HCT116 (cell line): ENCODE results near the gene CDY2A. TPM values are rescaled to one million over a fixed set of nuclear protein-coding genes. Genes with fewer than 3 reads are reported as not detected.
"Not testable (repeated sequence)": the region's sequence is repeated elsewhere in the genome, so short reads cannot be mapped to it uniquely, and the experiment has no call there.

Source experiments
- ATAC-seq: fragments of 200-7000 bp; cut with Tn5 transposase; 2 replicates; pipeline ENCODE4 v1.9.1; 2020; ENCODE audit warnings: mild to moderate bottlenecking, moderate library complexity
- BruUV-seq: library from RNA; stranded (reverse); fragments of 400-500 nt; replicated peaks from 2 replicates; lab custom pipeline; 2021; lab: Mats Ljungman, UMichigan
- CTCF ChIA-PET: fragments of 300-600 bp; sonication (Branson Sonifier 250); formaldehyde crosslinking; loops from one replicate; lab custom pipeline; 2021; ENCODE audit warnings: antibody characterized with exemption; lab: Charles Lee
- POLR2A ChIA-PET: fragments of 300-600, 350-600 bp; sonication (Branson Sonifier 250); formaldehyde crosslinking; loops from one replicate; lab custom pipeline; 2021; ENCODE audit warnings: antibody characterized with exemption; lab: Charles Lee
- RAD21 ChIA-PET, 2 experiments: fragments of 300-600 bp; sonication (Branson Sonifier 250); formaldehyde crosslinking; loops; one replicate each; lab custom pipeline; 2023; ENCODE audit warnings: low total read pairs in 2 of 2; ENCODE audit not compliant: uncharacterized antibody in 2 of 2, unreplicated experiment in 2 of 2, low non-redundant PET in 1 of 2; lab: Charles Lee
- DNase-seq: peaks from one replicate; pipeline ENCODE4 v3.0.0-alpha.2; 2010; ENCODE audit warnings: low read depth, low spot score
- H2AFZ ChIP-seq: fragments of 200-600 bp; shearing (Covaris generic), sonication (generic); 2 replicates; pipeline ENCODE4 v1.6.1; 2017; ENCODE audit warnings: low read depth, mixed run types, mixed read lengths, antibody characterized with exemption, low read length; ENCODE audit not compliant: poor library complexity, severe bottlenecking
- H3K27ac ChIP-seq: 2 replicates; pipeline ENCODE4 v1.5.1; 2012; ENCODE audit warnings: low read depth, low read length
- H3K27me3 ChIP-seq: fragments of 200-600 bp; sonication (generic); 2 replicates; pipeline ENCODE4 v1.6.1; 2016; ENCODE audit warnings: mixed run types, low read length, mixed read lengths; ENCODE audit not compliant: insufficient read depth
- H3K36me3 ChIP-seq, 2 experiments: fragments of 200-500 bp in 1 of 2; fragments of 200-600 bp in 1 of 2; sonication (Bioruptor generic) in 1 of 2; sonication (generic) in 1 of 2; 2 replicates each; pipeline versions ENCODE4 v1.5.1 to v1.6.1; 2014 to 2016; ENCODE audit warnings: low read length in 2 of 2, inconsistent platforms in 1 of 2, mixed read lengths in 1 of 2, mixed run types in 1 of 2; ENCODE audit not compliant: insufficient read depth in 2 of 2, control insufficient read depth in 1 of 2
- H3K4me1 ChIP-seq, 2 experiments: fragments of 200-600 bp in 1 of 2; sonication (generic) in 1 of 2; 2 replicates each; pipeline versions ENCODE4 v1.5.1 to v1.6.1; 2012 to 2017; ENCODE audit warnings: low read length in 2 of 2, inconsistent platforms in 1 of 2, mild to moderate bottlenecking in 1 of 2, mixed read lengths in 1 of 2, mixed run types in 1 of 2, moderate library complexity in 1 of 2; ENCODE audit not compliant: insufficient read depth in 2 of 2, control insufficient read depth in 1 of 2
- H3K4me2 ChIP-seq: fragments of 200-600 bp; sonication (generic); 2 replicates; pipeline ENCODE4 v1.6.1; 2017; ENCODE audit warnings: mixed run types, low read length, mixed read lengths
- H3K4me3 ChIP-seq, 2 experiments: fragments of 200-600 bp in 1 of 2; sonication (generic) in 1 of 2; replicated peaks in 1 of 2; 2 replicates each; pipeline ENCODE4 v1.5.1; 2011 to 2016; ENCODE audit warnings: low read length in 2 of 2, control low read depth in 1 of 2, low read depth in 1 of 2, mild to moderate bottlenecking in 1 of 2, mixed read lengths in 1 of 2, mixed run types in 1 of 2
- H3K79me2 ChIP-seq: fragments of 200-600 bp; sonication (generic); 2 replicates; pipeline ENCODE4 v1.6.1; 2017; ENCODE audit warnings: mild to moderate bottlenecking, mixed run types, low read length, moderate library complexity, mixed read lengths; ENCODE audit not compliant: insufficient read depth
- H3K9ac ChIP-seq: fragments of 200-600 bp; sonication (generic); 2 replicates; pipeline ENCODE4 v1.6.1; 2016; ENCODE audit warnings: low read length, mixed read lengths
- H3K9me2 ChIP-seq: fragments of 200-600 bp; sonication (generic), shearing (Covaris generic); 2 replicates; pipeline ENCODE4 v1.6.1; 2017; ENCODE audit warnings: mixed run types, mild to moderate bottlenecking, moderate library complexity; ENCODE audit not compliant: insufficient read depth
- H3K9me3 ChIP-seq, 2 experiments: fragments of 200-500 bp in 1 of 2; fragments of 200-600 bp in 1 of 2; sonication (Bioruptor generic) in 1 of 2; sonication (generic) in 1 of 2; 2 replicates each; pipeline ENCODE4 v1.6.1; 2014 to 2017; ENCODE audit warnings: low read length in 2 of 2, mixed read lengths in 2 of 2, inconsistent platforms in 1 of 2, low read depth in 1 of 2, mild to moderate bottlenecking in 1 of 2, mixed run types in 1 of 2, moderate library complexity in 1 of 2; ENCODE audit not compliant: control insufficient read depth in 1 of 2, insufficient read depth in 1 of 2
- H4K20me1 ChIP-seq: fragments of 200-600 bp; sonication (generic), shearing (Covaris generic); 2 replicates; pipeline ENCODE4 v1.6.1; 2017; ENCODE audit warnings: mixed run types, mild to moderate bottlenecking, moderate library complexity; ENCODE audit not compliant: insufficient read depth
- intact Hi-C: fragments of 100-400 bp; cut with micrococcal nuclease; formaldehyde crosslinking; loops from 2 replicates; pipeline ENCODE4 v1.10.0; 2022
- total RNA-seq: library from RNA; stranded (reverse); gene quantifications from one replicate; pipeline ENCODE4 v1.2.1, GENCODE V29; 2021; ENCODE audit not compliant: unreplicated experiment

CDY2A gene
- total RNA-seq, 1 experiment from 2014 or later: not detected

GRCh38 chrY:18044990-18045389 is 19.4 kb downstream of the CDY2A start:
- H3K4me3 ChIP-seq, intact Hi-C loops, CTCF ChIA-PET, ATAC-seq, H3K27ac ChIP-seq, H3K4me1 ChIP-seq, H3K9ac ChIP-seq, H4K20me1 ChIP-seq, H3K4me2 ChIP-seq, DNase-seq, H2AFZ ChIP-seq, H3K79me2 ChIP-seq, POLR2A ChIA-PET, H3K9me3 ChIP-seq, H3K36me3 ChIP-seq, H3K9me2 ChIP-seq, H3K27me3 ChIP-seq, RAD21 ChIA-PET, BruUV-seq: not testable (repeated sequence)

- H3K9me3 ChIP-seq, H4K20me1 ChIP-seq, H3K9me2 ChIP-seq, CTCF ChIA-PET, H3K36me3 ChIP-seq, H3K27ac ChIP-seq, H3K79me2 ChIP-seq, POLR2A ChIA-PET, H3K4me1 ChIP-seq, H3K9ac ChIP-seq, DNase-seq, RAD21 ChIA-PET, H3K4me2 ChIP-seq, H3K4me3 ChIP-seq, intact Hi-C loops, H3K27me3 ChIP-seq, H2AFZ ChIP-seq: not testable (repeated sequence)
- ATAC-seq: peak; percentile 70
- BruUV-seq: TSS peak; percentile 54
These were observed 22.8 kb downstream of the CDY2A start for GRCh38 chrY:18048149-18049040.

- CTCF ChIA-PET, BruUV-seq, H3K9ac ChIP-seq, H4K20me1 ChIP-seq, H3K79me2 ChIP-seq, H3K4me3 ChIP-seq, ATAC-seq, H3K4me2 ChIP-seq, H3K27ac ChIP-seq, H3K36me3 ChIP-seq, DNase-seq, POLR2A ChIA-PET, H2AFZ ChIP-seq, intact Hi-C loops, H3K27me3 ChIP-seq, H3K9me2 ChIP-seq, H3K9me3 ChIP-seq, RAD21 ChIA-PET, H3K4me1 ChIP-seq: not testable (repeated sequence)
These were observed 23.5 kb downstream of the CDY2A start for GRCh38 chrY:18049061-18049460.

GRCh38 chrY:18056473-18056872 is 30.9 kb downstream of the CDY2A start:
- H3K27me3 ChIP-seq, ATAC-seq, RAD21 ChIA-PET, BruUV-seq, H3K9me3 ChIP-seq, H3K9me2 ChIP-seq, H4K20me1 ChIP-seq, H3K79me2 ChIP-seq, H3K4me2 ChIP-seq, intact Hi-C loops, H3K27ac ChIP-seq, H3K4me3 ChIP-seq, H2AFZ ChIP-seq, POLR2A ChIA-PET, H3K4me1 ChIP-seq, H3K36me3 ChIP-seq, DNase-seq, CTCF ChIA-PET, H3K9ac ChIP-seq: not testable (repeated sequence)
